GM19193 (cell line): Measurements from ENCODE around the gene C22orf39.

Source experiments
- POLR2A ChIP-seq: IDR thresholded peaks from 4 replicates; pipeline ENCODE4 v1.6.1; 2011; ENCODE audit not compliant: insufficient read depth, insufficient read length; ENCODE audit errors: extremely low read depth

Gene C22orf39

GRCh38 chr22:19480173-19480568 lies 32.7 kb upstream of the C22orf39 start:
- no peak for TF ChIP-seq POLR2A

DNA sequence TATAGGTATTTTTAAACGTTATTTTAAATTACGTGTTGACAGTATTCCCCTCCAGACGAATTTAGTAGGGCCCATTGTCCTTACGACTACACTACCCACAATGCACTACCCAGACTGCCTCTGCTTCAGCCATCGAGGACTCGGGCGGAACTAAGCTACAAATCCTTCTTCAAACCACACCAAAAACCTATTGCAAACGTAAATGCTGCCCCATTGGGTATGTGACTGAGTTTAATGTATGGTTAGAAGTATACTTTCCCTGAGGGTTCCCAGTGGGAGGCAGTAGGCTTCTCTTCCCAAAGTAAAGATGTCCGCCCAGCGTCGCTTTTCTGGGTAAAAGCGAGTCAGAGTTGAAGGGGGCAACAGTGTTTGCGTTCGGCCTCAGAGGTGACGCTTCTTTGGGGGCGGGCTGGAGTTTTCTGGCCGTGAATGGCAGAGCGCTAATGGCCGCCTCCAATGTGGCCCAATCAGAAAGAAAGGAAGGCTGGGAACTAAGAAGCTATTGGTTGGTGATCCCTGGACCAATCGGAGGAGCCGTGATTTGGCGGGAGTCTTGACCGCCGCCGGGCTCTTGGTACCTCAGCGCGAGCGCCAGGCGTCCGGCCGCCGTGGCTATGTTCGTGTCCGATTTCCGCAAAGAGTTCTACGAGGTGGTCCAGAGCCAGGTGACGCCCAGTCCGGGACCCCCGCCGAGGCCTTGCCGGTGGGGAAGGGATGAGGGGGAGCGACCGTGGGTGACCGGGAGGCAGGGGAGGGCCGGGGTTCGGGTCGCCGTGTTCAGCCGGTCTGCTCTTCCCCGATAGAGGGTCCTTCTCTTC lies 32.1 kb upstream of the C22orf39 start, which contains the start of gene CDC45:
Gene CDC45 (plus strand): TSS at position 566 of the 818 bp plus-strand sequence. CDS start 49 bp downstream, at position 615.
- TF ChIP-seq POLR2A = peak; percentile 72

- TF ChIP-seq POLR2A = peak; percentile 67
Observed at GRCh38 chr22:19478901-19479354, 31.4 kb upstream of the C22orf39 start, which contains the start of gene UFD1. Gene UFD1 (minus strand): TSS chr22:19479193. CDS start chr22:19479085, 108 bp downstream.

DNA sequence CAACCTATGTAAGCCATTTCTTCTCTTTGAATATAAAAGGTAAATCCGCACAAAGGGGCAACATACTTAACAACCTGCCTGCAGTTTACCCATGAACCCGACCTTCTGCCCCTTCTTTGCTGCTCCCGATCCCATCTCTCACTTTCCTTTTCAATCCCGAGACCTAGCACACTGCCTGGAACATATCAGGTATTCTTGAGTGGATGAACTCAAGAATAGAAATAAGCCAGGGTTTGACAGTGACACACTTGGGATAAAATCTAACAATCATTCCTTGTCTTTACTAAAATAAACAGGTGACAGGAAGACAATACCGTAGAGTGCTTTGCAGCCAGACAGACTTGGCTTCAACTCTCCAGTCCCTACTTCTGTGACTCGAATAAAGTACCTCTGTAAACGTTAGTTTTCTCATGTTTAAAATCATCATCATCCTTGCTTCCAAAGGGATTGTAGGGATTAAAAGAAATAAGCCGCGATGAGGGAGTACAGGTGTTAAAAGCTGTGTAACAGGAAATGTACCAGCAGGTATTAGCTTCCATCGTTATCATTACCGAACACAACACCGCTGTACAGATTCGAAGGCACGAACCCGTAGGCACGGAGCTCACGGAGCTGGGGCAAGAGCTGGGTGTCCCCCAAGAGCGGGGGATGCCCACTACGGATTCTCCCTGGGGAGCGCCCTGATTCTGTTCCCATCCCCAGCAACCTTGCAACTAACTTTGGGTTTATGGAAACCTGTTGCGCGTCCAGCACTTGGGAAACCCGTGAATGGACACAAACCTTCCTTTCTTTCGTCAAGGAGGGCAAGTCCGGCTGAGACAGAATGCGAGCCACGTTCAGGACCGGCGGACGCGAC lies 30.8 kb upstream of the C22orf39 start:
- no peak for TF ChIP-seq POLR2A

- TF ChIP-seq POLR2A = no peak
Observed at GRCh38 chr22:19477321-19478044, 30.0 kb upstream of the C22orf39 start.

GRCh38 chr22:19476023-19476422 lies 28.5 kb upstream of the C22orf39 start:
- no peak for TF ChIP-seq POLR2A

GRCh38 chr22:19473578-19473977 lies 26.1 kb upstream of the C22orf39 start:
- TF ChIP-seq POLR2A = no peak

GRCh38 chr22:19472233-19472632 lies 24.7 kb upstream of the C22orf39 start:
- TF ChIP-seq POLR2A = no peak

DNA sequence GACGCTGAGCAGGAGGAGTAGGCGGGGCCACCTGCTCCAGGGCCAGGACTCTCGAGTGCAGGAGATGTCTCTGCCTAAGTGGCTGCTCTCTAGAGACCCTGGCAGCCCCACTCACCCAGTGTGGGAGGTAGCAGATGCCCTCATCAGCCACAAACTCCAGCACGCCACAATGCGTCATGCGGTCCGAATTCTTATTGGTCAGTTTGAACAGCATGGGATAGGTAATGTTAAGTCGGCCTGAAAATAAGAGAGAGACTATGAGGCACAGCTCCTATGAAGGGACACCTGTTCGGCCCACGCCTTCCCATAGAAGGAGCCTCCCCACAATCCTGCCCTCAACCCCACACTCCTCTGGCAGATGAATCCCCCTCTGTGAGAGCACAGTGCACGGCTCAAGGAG lies 24.1 kb upstream of the C22orf39 start:
- TF ChIP-seq POLR2A = no peak

- TF ChIP-seq POLR2A = no peak
Observed at GRCh38 chr22:19470010-19470409, 22.5 kb upstream of the C22orf39 start.

DNA sequence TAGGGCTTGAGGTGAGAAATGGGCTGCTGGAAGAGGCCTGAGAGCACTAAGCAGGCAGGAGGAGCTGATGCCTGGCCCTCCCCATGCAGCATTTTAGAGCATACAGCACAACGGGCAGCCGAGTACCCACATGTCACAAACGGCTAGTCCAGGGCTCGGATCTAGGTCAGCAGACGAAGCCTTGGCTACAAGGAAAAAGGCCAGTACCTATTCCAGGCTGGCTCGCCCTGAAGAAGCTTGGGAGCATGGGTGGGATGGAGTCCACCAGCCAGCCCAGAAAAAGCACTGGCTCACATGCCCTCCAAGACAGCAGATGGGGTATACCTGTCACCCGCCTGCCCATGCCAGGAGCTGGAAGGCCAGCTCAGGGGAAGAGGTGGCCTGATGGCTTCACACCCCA lies 21.9 kb upstream of the C22orf39 start:
- TF ChIP-seq POLR2A = no peak

- no peak for TF ChIP-seq POLR2A
Observed at GRCh38 chr22:19467912-19468311, 20.4 kb upstream of the C22orf39 start.

- no peak for TF ChIP-seq POLR2A
Observed at GRCh38 chr22:19466848-19467752, 19.6 kb upstream of the C22orf39 start.
